Adrenal gland (tissue), 5 donors: ENCODE measurements around the gene ACSF3.

ENCODE experiments used
- CTCF ChIP-seq, 6 experiments: fragments of 450-650 bp in 4 of 6; fragments of 200-600 bp in 2 of 6; sonication (generic) in 1 of 6; IDR thresholded peaks; 1 replicate in 5 of 6; 2 replicates in 1 of 6; pipeline versions ENCODE4 v1.5.1 to v1.8.0; 2016 to 2021; ENCODE audit warnings: antibody characterized with exemption in 6 of 6, mild to moderate bottlenecking in 2 of 6, moderate library complexity in 1 of 6
- POLR2A ChIP-seq, 2 donors: fragments of 450-650 bp; IDR thresholded peaks; one replicate each; pipeline ENCODE4 v1.6.1; 2017; ENCODE audit warnings: antibody characterized with exemption in 2 of 2, mild to moderate bottlenecking in 2 of 2, moderate library complexity in 1 of 2
- donor health status: DM: no; HTN: no; CAD: no.

GRCh38 chr16:89058812-89059211 is 34.8 kb upstream of the ACSF3 start:
- TF ChIP-seq CTCF (IDR thresholded peaks at IDR 0.05) (no peak), POLR2A (IDR thresholded peaks at IDR 0.05) (no peak)
